HEK293 (cell line): ENCODE data around the gene EEF2K.

ENCODE experiments used
- CTCF ChIA-PET: fragments of 350-600 bp; formaldehyde crosslinking; extraction: SDS; loops from one replicate; lab custom pipeline; 2021; ENCODE audit warnings: antibody characterized with exemption; lab: Yijun Ruan, JAX
- POLR2A ChIA-PET: fragments of 300-600 bp; formaldehyde crosslinking; extraction: SDS; loops from one replicate; lab custom pipeline; 2020; ENCODE audit warnings: antibody characterized with exemption, inconsistent platforms; lab: Yijun Ruan, JAX
- H3K27ac ChIP-seq: fragments of 200-500 bp; sonication (Bioruptor generic); 2 replicates; pipeline ENCODE4 v1.5.1; 2014; ENCODE audit warnings: low read depth, low read length, control low read depth, inconsistent platforms; ENCODE audit errors: extremely low read depth
- H3K36me3 ChIP-seq, 2 experiments: fragments of 200-500 bp in 1 of 2; sonication (Bioruptor generic) in 1 of 2; 1 replicate in 1 of 2; 2 replicates in 1 of 2; pipeline ENCODE4 v1.5.1; 2014 to 2017; ENCODE audit warnings: inconsistent platforms in 2 of 2, low read length in 2 of 2; ENCODE audit not compliant: control insufficient read depth in 2 of 2, insufficient read depth in 1 of 2
- H3K4me1 ChIP-seq: fragments of 200-500 bp; sonication (Bioruptor generic); 2 replicates; pipeline ENCODE4 v1.5.1; 2014; ENCODE audit warnings: mild to moderate bottlenecking, low read length, inconsistent platforms; ENCODE audit not compliant: control insufficient read depth, insufficient read depth
- H3K4me3 ChIP-seq: 2 replicates; pipeline ENCODE4 v1.5.1; 2011; ENCODE audit warnings: low read depth, mild to moderate bottlenecking, control low read depth, low read length, moderate library complexity
- H3K9me3 ChIP-seq: fragments of 200-500 bp; sonication (Bioruptor generic); 2 replicates; pipeline ENCODE4 v1.5.1; 2014; ENCODE audit warnings: low read depth, low read length, inconsistent platforms; ENCODE audit not compliant: control insufficient read depth, insufficient read depth
- BCL11B ChIP-seq: fragments of 450-650 bp; formaldehyde crosslinking; IDR thresholded peaks from 2 replicates; pipeline ENCODE4 v1.5.1; 2016; ENCODE audit warnings: low read depth, missing biosample characterization, missing genetic modification characterization
- GLI2 ChIP-seq: fragments of 450-650 bp; formaldehyde crosslinking; IDR thresholded peaks from 2 replicates; pipeline ENCODE4; 2017; ENCODE audit warnings: missing biosample characterization, missing genetic modification characterization, low read depth, borderline replicate concordance
- HOXA7 ChIP-seq: sonication (generic); formaldehyde crosslinking; IDR thresholded peaks from 2 replicates; pipeline ENCODE4 v1.8.1; 2022; ENCODE audit warnings: missing genetic modification reagents, borderline replicate concordance
- MZF1 ChIP-seq: fragments of 450-650 bp; formaldehyde crosslinking; IDR thresholded peaks from 2 replicates; pipeline ENCODE4 v1.5.1; 2017; ENCODE audit warnings: missing biosample characterization, missing genetic modification characterization, borderline replicate concordance
- ZBTB17 ChIP-seq: fragments of 450-650 bp; formaldehyde crosslinking; IDR thresholded peaks from 2 replicates; pipeline ENCODE4 v1.5.1; 2016; ENCODE audit warnings: missing biosample characterization, missing genetic modification characterization
- ZBTB8A ChIP-seq: fragments of 450-650 bp; formaldehyde crosslinking; IDR thresholded peaks from 2 replicates; pipeline ENCODE4 v1.5.1; 2016; ENCODE audit warnings: missing biosample characterization, missing genetic modification characterization
- ZIC2 ChIP-seq: fragments of 450-650 bp; formaldehyde crosslinking; IDR thresholded peaks from 2 replicates; pipeline ENCODE4 v1.5.1; 2016; ENCODE audit warnings: missing biosample characterization, missing genetic modification characterization
- ZNF174 ChIP-seq: fragments of 450-650 bp; formaldehyde crosslinking; IDR thresholded peaks from 2 replicates; pipeline ENCODE4 v1.5.0; 2017; ENCODE audit warnings: missing biosample characterization, mild to moderate bottlenecking, missing genetic modification characterization
- ZNF221 ChIP-seq: fragments of 450-650 bp; formaldehyde crosslinking; IDR thresholded peaks from 2 replicates; pipeline ENCODE4 v1.5.1; 2017; ENCODE audit warnings: missing biosample characterization, missing genetic modification characterization, borderline replicate concordance
- ZNF23 ChIP-seq: fragments of 450-650 bp; formaldehyde crosslinking; IDR thresholded peaks from 2 replicates; pipeline ENCODE4 v1.5.1; 2016; ENCODE audit warnings: missing biosample characterization, missing genetic modification characterization, borderline replicate concordance
- ZNF302 ChIP-seq: fragments of 450-650 bp; formaldehyde crosslinking; IDR thresholded peaks from 2 replicates; pipeline ENCODE4 v1.5.1; 2016; ENCODE audit warnings: missing biosample characterization, missing genetic modification characterization, low read depth
- ZNF335 ChIP-seq: fragments of 450-650 bp; formaldehyde crosslinking; conservative IDR thresholded peaks from 2 replicates; pipeline ENCODE4 v1.5.1; 2016; ENCODE audit warnings: missing biosample characterization, missing genetic modification characterization
- ZNF501 ChIP-seq: fragments of 450-650 bp; formaldehyde crosslinking; IDR thresholded peaks from 2 replicates; pipeline ENCODE4 v1.5.1; 2016; ENCODE audit warnings: missing biosample characterization, missing genetic modification characterization
- ZNF654 ChIP-seq: fragments of 450-650 bp; formaldehyde crosslinking; IDR thresholded peaks from 2 replicates; pipeline ENCODE4 v1.5.1; 2016; ENCODE audit warnings: low read depth, missing biosample characterization, missing genetic modification characterization
- ZNF658 ChIP-seq: fragments of 450-650 bp; formaldehyde crosslinking; IDR thresholded peaks from 2 replicates; pipeline ENCODE4; 2016; ENCODE audit warnings: missing biosample characterization, missing genetic modification characterization
- ZNF677 ChIP-seq: fragments of 450-650 bp; IDR thresholded peaks from 2 replicates; pipeline ENCODE4 v1.5.0; 2018; ENCODE audit warnings: missing biosample characterization, mild to moderate bottlenecking, missing genetic modification characterization, moderate library complexity
- ZNF768 ChIP-seq: fragments of 450-650 bp; formaldehyde crosslinking; IDR thresholded peaks from 2 replicates; pipeline ENCODE4 v1.5.1; 2018; ENCODE audit warnings: missing biosample characterization, mild to moderate bottlenecking, missing genetic modification characterization
- ZNF843 ChIP-seq: fragments of 450-650 bp; formaldehyde crosslinking; IDR thresholded peaks from 2 replicates; pipeline ENCODE4 v1.5.1; 2016; ENCODE audit warnings: missing biosample characterization, missing genetic modification characterization
- TF ChIP-seq, protein P1 (sequence below): fragments of 450-650 bp; formaldehyde crosslinking; IDR thresholded peaks from 2 replicates; pipeline ENCODE4 v1.5.1; 2016; ENCODE audit warnings: missing biosample characterization, missing genetic modification characterization, borderline replicate concordance
- TF ChIP-seq, protein P2 (sequence below): fragments of 450-650 bp; formaldehyde crosslinking; IDR thresholded peaks from 2 replicates; pipeline ENCODE4 v1.5.1; 2016; ENCODE audit warnings: missing biosample characterization, missing genetic modification characterization, low read depth

Gene EEF2K

DNA sequence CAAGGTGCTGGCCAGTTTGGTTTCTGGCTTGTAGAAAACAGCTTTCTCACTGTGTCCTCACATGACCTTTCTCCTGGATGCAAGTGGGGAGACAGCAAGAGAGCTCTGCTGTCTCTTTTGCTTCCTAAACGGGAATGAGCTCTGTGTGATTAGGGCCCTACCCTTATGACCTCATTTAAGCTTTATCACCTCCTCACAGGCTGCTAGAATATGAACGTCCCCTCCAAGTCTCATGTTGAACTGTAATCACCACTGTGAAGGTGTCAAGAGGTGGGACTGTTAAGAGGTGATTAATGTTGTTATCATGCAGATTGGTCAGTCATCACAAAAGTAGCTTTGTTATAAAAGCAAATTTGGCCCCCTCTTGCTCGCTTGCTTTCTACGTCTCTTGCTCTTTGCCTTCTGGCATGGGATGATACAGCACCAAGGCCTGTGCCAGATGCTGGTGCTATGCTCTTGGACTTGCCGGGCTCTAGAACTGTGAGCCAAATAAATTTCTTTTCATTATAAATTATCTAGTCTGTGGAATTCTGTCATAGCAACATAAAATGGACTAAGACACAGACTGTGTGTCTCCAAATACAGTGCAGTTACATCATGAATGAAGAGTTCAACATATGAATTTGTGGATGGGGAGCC is 76.3 kb downstream of the EEF2K start:
- POLR2A ChIA-PET: no interaction called here
- Histone ChIP-seq H3K27ac (no peak overlapping the region), H3K4me3 (no peak overlapping the region), H3K9me3 (no peaks in the 10 kb centered on the region), H3K36me3 (peaks cover 3 to 46% of the 10 kb centered on the region in 2 experiments; a peak in 2 of 3 replicates), H3K4me1 (peaks cover 3% of the 10 kb centered on the region; the same call in 1 of the 2 replicates)
- CTCF ChIA-PET: interaction anchor here (0.6 to 0.7 kb wide), 2 partner anchors 12 to 91 kb away, joined by 3 read pairs; no protein-coding TSS in a partner anchor
- TF ChIP-seq ZNF302 (tag by site-specific recombination) (no peak), ZNF23 (tag by site-specific recombination) (no peak), MZF1 (no peak), ZNF335 (tag by site-specific recombination) (no peak), ZNF768 (no peak), ZNF658 (no peak), ZNF843 (tag by site-specific recombination) (no peak), ZIC2 (tag by site-specific recombination) (no peak)
- TF ChIP-seq, protein P1, sequence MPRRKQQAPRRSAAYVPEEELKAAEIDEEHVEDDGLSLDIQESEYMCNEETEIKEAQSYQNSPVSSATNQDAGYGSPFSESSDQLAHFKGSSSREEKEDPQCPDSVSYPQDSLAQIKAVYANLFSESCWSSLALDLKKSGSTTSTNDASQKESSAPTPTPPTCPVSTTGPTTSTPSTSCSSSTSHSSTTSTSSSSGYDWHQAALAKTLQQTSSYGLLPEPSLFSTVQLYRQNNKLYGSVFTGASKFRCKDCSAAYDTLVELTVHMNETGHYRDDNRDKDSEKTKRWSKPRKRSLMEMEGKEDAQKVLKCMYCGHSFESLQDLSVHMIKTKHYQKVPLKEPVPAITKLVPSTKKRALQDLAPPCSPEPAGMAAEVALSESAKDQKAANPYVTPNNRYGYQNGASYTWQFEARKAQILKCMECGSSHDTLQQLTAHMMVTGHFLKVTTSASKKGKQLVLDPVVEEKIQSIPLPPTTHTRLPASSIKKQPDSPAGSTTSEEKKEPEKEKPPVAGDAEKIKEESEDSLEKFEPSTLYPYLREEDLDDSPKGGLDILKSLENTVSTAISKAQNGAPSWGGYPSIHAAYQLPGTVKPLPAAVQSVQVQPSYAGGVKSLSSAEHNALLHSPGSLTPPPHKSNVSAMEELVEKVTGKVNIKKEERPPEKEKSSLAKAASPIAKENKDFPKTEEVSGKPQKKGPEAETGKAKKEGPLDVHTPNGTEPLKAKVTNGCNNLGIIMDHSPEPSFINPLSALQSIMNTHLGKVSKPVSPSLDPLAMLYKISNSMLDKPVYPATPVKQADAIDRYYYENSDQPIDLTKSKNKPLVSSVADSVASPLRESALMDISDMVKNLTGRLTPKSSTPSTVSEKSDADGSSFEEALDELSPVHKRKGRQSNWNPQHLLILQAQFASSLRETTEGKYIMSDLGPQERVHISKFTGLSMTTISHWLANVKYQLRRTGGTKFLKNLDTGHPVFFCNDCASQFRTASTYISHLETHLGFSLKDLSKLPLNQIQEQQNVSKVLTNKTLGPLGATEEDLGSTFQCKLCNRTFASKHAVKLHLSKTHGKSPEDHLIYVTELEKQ (tag by site-specific recombination): no peak

DNA sequence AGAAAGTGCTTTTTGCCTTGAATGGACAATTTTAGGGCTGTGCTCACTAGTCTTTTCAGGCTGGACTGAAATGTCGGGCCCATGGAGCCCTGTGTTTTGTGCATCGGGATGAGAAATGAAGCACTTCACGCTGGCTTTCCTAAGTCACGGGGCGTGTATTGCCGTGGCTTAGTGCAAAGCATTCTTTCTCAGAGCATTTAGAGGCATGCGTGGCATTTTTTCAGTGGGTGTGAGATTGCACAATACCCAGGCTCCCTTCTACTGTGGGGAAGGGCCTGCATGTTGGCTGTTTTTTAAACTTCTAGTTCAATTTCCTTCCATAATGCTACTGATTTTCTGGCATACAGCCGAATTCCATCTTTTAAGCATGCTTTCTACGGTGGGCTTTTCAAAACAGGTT is 78.6 kb downstream of the EEF2K start:
- ChIA-PET CTCF (interaction anchor here (0.7 kb wide), 1 partner anchor 77 kb away, joined by 3 read pairs; no protein-coding TSS in a partner anchor), POLR2A (no interaction called here)
- Histone ChIP-seq H3K4me3 (no peak overlapping the region), H3K4me1 (peaks cover 3% of the 10 kb centered on the region; the same call in 1 of the 2 replicates), H3K36me3 (peaks cover 0 to 38% of the 10 kb centered on the region in 2 experiments; a peak in 2 of 3 replicates), H3K27ac (no peak overlapping the region), H3K9me3 (no peaks in the 10 kb centered on the region)
- TF ChIP-seq ZNF501 (tag by site-specific recombination) (no peak), ZBTB8A (tag by site-specific recombination) (no peak), BCL11B (no peak), ZNF221 (tag by site-specific recombination) (no peak), HOXA7 (CRISPR knock-in tag) (no peak), ZNF654 (tag by site-specific recombination) (no peak), ZBTB17 (tag by site-specific recombination) (no peak), ZNF302 (tag by site-specific recombination) (no peak), ZNF174 (tag by site-specific recombination) (no peak), ZNF677 (no peak), GLI2 (no peak)
- TF ChIP-seq, protein P2, sequence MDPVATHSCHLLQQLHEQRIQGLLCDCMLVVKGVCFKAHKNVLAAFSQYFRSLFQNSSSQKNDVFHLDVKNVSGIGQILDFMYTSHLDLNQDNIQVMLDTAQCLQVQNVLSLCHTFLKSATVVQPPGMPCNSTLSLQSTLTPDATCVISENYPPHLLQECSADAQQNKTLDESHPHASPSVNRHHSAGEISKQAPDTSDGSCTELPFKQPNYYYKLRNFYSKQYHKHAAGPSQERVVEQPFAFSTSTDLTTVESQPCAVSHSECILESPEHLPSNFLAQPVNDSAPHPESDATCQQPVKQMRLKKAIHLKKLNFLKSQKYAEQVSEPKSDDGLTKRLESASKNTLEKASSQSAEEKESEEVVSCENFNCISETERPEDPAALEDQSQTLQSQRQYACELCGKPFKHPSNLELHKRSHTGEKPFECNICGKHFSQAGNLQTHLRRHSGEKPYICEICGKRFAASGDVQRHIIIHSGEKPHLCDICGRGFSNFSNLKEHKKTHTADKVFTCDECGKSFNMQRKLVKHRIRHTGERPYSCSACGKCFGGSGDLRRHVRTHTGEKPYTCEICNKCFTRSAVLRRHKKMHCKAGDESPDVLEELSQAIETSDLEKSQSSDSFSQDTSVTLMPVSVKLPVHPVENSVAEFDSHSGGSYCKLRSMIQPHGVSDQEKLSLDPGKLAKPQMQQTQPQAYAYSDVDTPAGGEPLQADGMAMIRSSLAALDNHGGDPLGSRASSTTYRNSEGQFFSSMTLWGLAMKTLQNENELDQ (tag by site-specific recombination): no peak
